H1 (cell line): Measurements from ENCODE around the gene DIO3. TPM values are rescaled to one million over a fixed set of nuclear protein-coding genes. Genes with fewer than 3 reads are reported as not detected.

ENCODE experiments used
- CHD1 ChIP-seq: IDR thresholded peaks from 2 replicates; pipeline ENCODE4 v1.6.1; 2012; ENCODE audit warnings: low read depth, low read length, improper control_type of control experiment
- polyA plus RNA-seq, 7 experiments: library from polyadenylated mRNA; depleted of rRNA in 3 of 7; stranded (reverse) in 5 of 7; unstranded in 2 of 7; fragments of >200 nt in 5 of 7; fragments of 200-250 nt in 2 of 7; gene quantifications; 1 replicate in 5 of 7; 2 replicates in 1 of 7; 4 replicates in 1 of 7; pipeline versions ENCODE4 v1.2.1 to v1.2.3, GENCODE V29; 2011 to 2013; ENCODE audit warnings: missing spikeins in 2 of 7, mixed read lengths in 2 of 7
- total RNA-seq: library from RNA; stranded (reverse); fragmentation: NEBNext Ultra II Directional; extraction: Animal tissue kit (Norgen Biotek cat#: 25700); gene quantifications from 2 replicates; pipeline ENCODE4 v1.2.1, GENCODE V29; 2021

Gene DIO3
- total and polyA plus RNA-seq, 2 of the 8 experiments (the other 6 are each of a cell fraction or from before 2014, with no cell fraction given): 0.17 to 0.19 TPM

GRCh38 chr14:101535232-101535631, 26.1 kb upstream of the DIO3 start (continued):
- no peak for TF ChIP-seq CHD1
